ENCODE data around the gene MYO16. TPM values are rescaled to one million over a fixed set of nuclear protein-coding genes. Genes with fewer than 3 reads are reported as not detected.

The MYO16 gene
- 0.23 and 2.6 TPM in 2 replicates for total RNA-seq
- 0.09 and 0.13 TPM in 2 replicates for polyA plus RNA-seq

DNA sequence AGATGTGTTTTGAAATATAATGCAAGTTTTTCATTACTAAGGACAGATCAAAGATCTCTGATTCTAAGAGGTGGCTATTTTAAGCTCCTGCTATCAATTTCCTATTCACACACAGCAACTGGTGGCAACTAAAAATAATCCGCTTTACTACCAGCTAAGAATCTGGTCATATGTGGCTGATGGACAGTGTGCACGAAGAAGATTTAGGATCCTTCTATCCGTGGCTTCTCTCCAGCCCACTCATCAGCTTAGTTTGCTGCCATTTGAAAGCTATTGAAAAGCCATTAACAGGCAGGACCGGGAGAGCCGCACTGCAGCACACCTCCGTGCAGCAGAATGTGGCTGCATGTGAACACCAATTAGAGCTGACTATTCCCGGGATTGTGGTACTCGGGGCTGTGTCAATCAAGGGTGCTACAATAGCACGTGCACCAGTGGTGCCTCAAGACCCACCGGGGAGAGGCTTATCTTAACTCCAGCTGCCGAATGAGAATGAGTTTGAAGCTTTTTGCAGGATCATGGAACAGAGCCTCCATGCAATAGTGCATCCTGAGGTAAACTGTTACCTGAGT, at the start of gene MYO16:
Gene MYO16 (plus strand): TSS at position 431 of the 572 bp plus-strand sequence. CDS start 234 bp downstream, outside the sequence.
- no peak within 1 kb of the TSS for H3K4me2 ChIP-seq
- H3K27me3 ChIP-seq: peaks cover 9% of the 10 kb centered on the region
- no peak within 1 kb of the TSS for H2AFZ ChIP-seq
- no peaks in the 10 kb centered on the region for H3K9me2 ChIP-seq (replicated peaks; ENCODE audit: insufficient read depth)
- no peaks in the 10 kb centered on the region for H3K4me1 ChIP-seq (ENCODE audit: insufficient read depth)
- no peaks in the 10 kb centered on the region for H4K20me1 ChIP-seq (ENCODE audit: insufficient read depth, poor library complexity, severe bottlenecking)
- no peaks in the 10 kb centered on the region for H3K9me3 ChIP-seq (ENCODE audit: low read depth)
- TF ChIP-seq CTCF (IDR thresholded peaks at IDR 0.05; ENCODE audit: poor library complexity): no peak
- TF ChIP-seq EZH2 (IDR thresholded peaks at IDR 0.05; ENCODE audit: borderline replicate concordance): no peak
- TF ChIP-seq EZH2phosphoT487 (IDR thresholded peaks at IDR 0.05; ENCODE audit: low read depth, severe bottlenecking, unreplicated experiment): no peak
- no peak within 1 kb of the TSS for H3K27ac ChIP-seq
- DNase-seq (ENCODE audit: low spot score): no peak
- no peak within 1 kb of the TSS for H3K4me3 ChIP-seq
- H3K79me2 ChIP-seq: no peaks in the 10 kb centered on the region
- H3K36me3 ChIP-seq (replicated peaks; ENCODE audit: insufficient read depth, low read depth): no peaks in the 10 kb centered on the region
- 56% methylated on average over 11 of the region's 11 CpGs for WGBS (ENCODE audit: low lambda C conversion rate, missing lambda C conversion rate)

DNA sequence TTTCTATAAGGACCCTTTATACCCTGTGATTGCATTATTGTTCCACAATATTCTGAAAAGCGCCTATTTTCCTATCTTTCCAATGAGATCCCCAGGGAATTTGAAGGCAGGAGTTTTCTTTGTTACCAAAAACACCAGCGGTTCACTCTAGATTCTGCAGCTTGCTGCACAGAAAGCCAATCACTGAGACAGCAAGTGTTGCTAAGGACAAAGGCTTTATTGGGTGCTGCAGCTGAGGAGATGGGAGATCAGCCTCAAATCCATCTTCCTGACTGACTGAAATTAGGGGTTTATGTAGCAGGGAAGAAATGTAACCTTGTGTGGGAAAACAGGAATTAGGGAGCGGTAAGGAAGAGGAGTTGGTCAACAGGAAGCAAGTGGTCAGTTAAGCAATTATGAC, 42.6 kb upstream of the MYO16 start:
- Histone ChIP-seq H4K20me1 (ENCODE audit: insufficient read depth, poor library complexity, severe bottlenecking) (no peaks in the 10 kb centered on the region), H3K9me3 (ENCODE audit: low read depth) (no peaks in the 10 kb centered on the region), H3K27ac (no peak overlapping the region), H3K36me3 (replicated peaks; ENCODE audit: insufficient read depth, low read depth) (no peaks in the 10 kb centered on the region), H3K4me3 (no peak overlapping the region), H3K4me2 (no peak overlapping the region), H3K4me1 (ENCODE audit: insufficient read depth) (no peaks in the 10 kb centered on the region), H3K79me2 (no peaks in the 10 kb centered on the region), H2AFZ (no peak overlapping the region), H3K9me2 (replicated peaks; ENCODE audit: insufficient read depth) (no peaks in the 10 kb centered on the region), H3K27me3 (no peaks in the 10 kb centered on the region)
- TF ChIP-seq EZH2 (IDR thresholded peaks at IDR 0.05; ENCODE audit: borderline replicate concordance): no peak
- TF ChIP-seq CTCF (IDR thresholded peaks at IDR 0.05; ENCODE audit: poor library complexity): no peak
- no peak for TF ChIP-seq EZH2phosphoT487 (IDR thresholded peaks at IDR 0.05; ENCODE audit: low read depth, severe bottlenecking, unreplicated experiment)
- WGBS (ENCODE audit: low lambda C conversion rate, missing lambda C conversion rate): 91% methylated on average over 3 of the region's 3 CpGs
- no peak for DNase-seq (ENCODE audit: low spot score)

GRCh38 chr13:108588516-108588915, 40.9 kb upstream of the MYO16 start:
- H3K4me2 ChIP-seq: no peak overlapping the region
- H4K20me1 ChIP-seq (ENCODE audit: insufficient read depth, poor library complexity, severe bottlenecking): no peaks in the 10 kb centered on the region
- 86% methylated on average over 3 of the region's 3 CpGs for WGBS (ENCODE audit: low lambda C conversion rate, missing lambda C conversion rate)
- H3K9me2 ChIP-seq (replicated peaks; ENCODE audit: insufficient read depth): no peaks in the 10 kb centered on the region
- no peak overlapping the region for H3K4me3 ChIP-seq
- H3K9me3 ChIP-seq (ENCODE audit: low read depth): no peaks in the 10 kb centered on the region
- no peak for DNase-seq (ENCODE audit: low spot score)
- H3K4me1 ChIP-seq (ENCODE audit: insufficient read depth): no peaks in the 10 kb centered on the region
- no peak overlapping the region for H3K27ac ChIP-seq
- no peaks in the 10 kb centered on the region for H3K27me3 ChIP-seq
- H2AFZ ChIP-seq: no peak overlapping the region
- H3K36me3 ChIP-seq (replicated peaks; ENCODE audit: insufficient read depth, low read depth): no peaks in the 10 kb centered on the region
- TF ChIP-seq EZH2phosphoT487 (IDR thresholded peaks at IDR 0.05; ENCODE audit: low read depth, severe bottlenecking, unreplicated experiment): no peak
- no peak for TF ChIP-seq CTCF (IDR thresholded peaks at IDR 0.05; ENCODE audit: poor library complexity)
- no peak for TF ChIP-seq EZH2 (IDR thresholded peaks at IDR 0.05; ENCODE audit: borderline replicate concordance)
- H3K79me2 ChIP-seq: no peaks in the 10 kb centered on the region

Data from hepatocyte (in vitro differentiated cells).